Prostate gland (tissue), 2 donors: ENCODE data around the gene XRN2.

Experiments used
- POLR2A ChIP-seq: fragments of 450-650 bp; IDR thresholded peaks from one replicate; pipeline ENCODE4 v1.6.1; 2016; ENCODE audit warnings: antibody characterized with exemption, mild to moderate bottlenecking
- TF ChIP-seq, protein P1 (sequence below), 4 experiments: fragments of 200-600 bp in 2 of 4; fragments of 450-650 bp in 2 of 4; sonication (generic) in 2 of 4; IDR thresholded peaks; 1 replicate in 3 of 4; 2 replicates in 1 of 4; pipeline ENCODE4 v1.5.1; 2016 to 2019; ENCODE audit warnings: antibody characterized with exemption in 4 of 4, mild to moderate bottlenecking in 2 of 4, moderate library complexity in 2 of 4

DNA sequence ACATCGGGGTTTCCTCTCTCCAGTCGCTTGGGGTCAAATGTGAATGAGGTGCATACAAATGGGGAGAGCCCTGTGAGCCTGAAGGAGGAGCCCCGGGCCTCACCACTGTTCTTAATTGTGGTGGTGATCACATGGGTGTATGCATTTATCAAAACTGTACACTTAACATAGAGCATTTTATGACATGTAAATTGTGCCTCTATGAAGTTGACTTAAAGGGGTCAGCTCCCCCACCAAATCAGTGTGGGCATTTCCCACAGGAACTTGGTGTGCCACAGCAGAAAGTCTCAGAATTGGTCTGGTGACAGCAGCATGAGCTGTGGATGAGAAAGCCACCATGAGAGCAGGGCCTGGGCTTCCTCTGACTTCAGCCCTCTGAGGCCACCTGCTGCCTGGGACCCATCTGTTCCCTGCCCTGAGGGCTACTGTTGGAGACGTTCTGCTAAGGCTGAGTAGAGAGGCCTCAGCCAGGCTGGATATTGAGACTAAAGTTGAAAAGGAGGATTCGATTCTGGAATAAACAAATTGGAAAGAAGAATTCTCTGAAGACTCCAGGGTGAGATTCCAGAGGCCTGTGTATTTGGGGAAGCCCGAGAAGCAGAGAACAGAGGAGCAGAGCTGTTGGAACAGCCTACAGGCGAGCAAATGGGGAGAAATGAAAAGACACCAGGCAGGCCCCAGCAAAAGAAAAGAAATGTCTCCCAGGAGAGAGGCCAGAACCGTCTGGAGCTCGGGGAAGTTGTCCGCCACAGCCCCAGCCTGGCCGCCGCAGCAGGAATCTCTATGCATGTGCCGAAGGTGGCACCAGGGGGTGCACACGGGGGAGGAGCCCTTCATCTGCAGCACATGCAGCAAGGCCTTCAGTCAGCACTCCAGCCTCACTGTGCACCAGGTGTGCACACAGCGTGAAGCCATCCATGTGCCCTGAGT lies 37.6 kb upstream of the XRN2 start:
- TF ChIP-seq, protein P1, sequence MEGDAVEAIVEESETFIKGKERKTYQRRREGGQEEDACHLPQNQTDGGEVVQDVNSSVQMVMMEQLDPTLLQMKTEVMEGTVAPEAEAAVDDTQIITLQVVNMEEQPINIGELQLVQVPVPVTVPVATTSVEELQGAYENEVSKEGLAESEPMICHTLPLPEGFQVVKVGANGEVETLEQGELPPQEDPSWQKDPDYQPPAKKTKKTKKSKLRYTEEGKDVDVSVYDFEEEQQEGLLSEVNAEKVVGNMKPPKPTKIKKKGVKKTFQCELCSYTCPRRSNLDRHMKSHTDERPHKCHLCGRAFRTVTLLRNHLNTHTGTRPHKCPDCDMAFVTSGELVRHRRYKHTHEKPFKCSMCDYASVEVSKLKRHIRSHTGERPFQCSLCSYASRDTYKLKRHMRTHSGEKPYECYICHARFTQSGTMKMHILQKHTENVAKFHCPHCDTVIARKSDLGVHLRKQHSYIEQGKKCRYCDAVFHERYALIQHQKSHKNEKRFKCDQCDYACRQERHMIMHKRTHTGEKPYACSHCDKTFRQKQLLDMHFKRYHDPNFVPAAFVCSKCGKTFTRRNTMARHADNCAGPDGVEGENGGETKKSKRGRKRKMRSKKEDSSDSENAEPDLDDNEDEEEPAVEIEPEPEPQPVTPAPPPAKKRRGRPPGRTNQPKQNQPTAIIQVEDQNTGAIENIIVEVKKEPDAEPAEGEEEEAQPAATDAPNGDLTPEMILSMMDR (IDR thresholded peaks at IDR 0.05) = no peak
- TF ChIP-seq POLR2A = no peak
